GM18909 (cell line): ENCODE measurements around the gene KRTAP10-4.
"Not testable (repeated sequence)": the region's sequence is repeated elsewhere in the genome, so short reads cannot be mapped to it uniquely, and the experiment has no call there.

Experiments used
- ATAC-seq: cut with Tn5 transposase; IDR thresholded peaks from one replicate; pipeline ENCODE4 v1.9.1; 2021; ENCODE audit warnings: mild to moderate bottlenecking; ENCODE audit not compliant: unreplicated experiment, poor library complexity

KRTAP10-4 gene

DNA sequence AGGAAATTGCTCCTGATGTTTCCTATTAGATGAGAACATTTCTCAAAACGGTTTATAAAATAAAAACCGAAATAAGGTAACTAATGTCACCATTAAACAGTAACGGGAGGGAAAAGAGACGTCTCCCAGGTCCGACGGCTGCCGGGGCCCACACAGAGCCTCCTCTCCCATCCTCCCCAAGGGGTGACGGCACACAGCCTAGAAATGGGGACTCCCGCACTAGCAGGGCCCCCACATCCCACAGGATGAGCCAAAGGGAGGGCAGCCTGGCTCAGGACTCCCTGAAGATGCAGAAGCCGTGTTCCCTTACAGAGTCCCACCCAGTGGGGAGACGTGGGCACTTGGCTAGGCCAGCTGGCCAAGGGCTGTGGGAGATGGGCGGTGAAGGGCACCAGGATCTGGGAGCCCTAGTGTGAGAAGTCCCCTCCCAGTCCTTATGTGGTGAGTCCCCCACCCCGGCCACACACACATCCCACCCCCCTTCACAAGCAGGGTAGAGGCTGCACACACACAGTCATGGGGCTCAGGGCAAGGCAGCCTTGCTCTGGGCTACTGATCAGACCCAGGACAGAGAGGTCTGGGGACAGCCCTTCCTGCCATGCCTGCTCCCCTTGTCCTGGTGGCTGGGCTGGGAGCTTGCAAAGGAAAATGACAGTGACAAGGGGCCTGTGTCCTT, 18.2 kb upstream of the KRTAP10-4 start:
- no peak for ATAC-seq

DNA sequence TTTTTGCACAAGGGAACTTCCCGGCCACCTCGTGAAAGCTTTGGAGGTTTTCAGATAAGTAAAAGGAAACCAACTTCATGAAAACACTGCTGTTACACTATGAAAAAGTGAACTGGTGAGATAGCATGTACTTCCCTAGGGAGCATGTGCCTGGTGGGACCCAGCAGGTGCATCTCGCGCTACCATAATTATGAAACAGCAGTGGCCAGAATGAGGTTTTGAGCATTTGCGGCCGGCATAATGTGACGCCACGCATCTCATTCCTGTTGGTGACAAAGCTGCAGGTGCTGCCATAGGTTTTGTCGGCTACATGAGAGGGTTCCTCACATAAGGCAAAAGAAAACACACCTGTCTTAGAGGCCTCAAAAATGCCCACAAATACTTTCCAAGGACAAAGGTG, 16.6 kb upstream of the KRTAP10-4 start:
- ATAC-seq: no peak

DNA sequence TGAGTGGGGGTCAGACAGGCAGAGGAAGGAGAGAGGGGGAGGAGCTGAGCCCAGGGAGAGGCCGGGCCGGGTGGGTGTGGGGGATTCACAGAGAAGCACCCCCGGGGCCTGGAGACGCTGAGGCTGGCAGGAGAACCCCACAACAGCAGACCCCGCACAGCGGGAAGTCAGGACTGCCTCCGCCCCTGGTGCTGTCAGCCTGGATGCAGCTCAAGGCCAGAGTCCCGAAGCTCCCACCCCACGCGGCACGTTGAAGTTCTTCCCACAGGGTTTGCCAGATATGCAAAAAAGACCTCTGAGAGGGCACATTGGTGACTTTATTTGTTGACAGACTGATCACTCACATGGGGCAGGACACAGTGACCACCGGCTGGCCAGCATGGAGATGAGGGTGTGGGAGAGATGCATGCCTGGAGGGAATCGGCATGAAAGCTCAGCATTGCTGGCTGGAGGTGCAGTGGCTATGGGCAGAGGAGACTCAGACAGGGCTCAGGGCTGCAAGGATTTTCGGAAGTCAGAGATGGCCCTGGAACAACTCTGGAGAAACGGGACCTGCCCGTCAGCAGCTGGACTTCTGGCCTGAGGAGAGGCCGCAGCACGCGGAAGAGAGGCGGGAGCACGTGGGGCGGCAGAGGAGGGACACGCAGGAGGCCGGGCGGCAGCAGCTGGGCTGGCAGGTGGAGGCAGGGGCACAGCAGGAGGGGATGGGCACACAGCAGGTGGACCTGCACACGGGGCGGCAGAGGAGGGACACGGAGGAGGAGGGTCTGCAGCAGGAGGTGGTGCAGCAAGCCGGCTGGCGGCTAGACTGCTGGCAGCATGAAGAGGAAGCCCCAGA, 15.8 kb upstream of the KRTAP10-4 start:
- ATAC-seq: no peak

- ATAC-seq: not testable (repeated sequence)
Observed at GRCh38 chr21:44558329-44558675, 15.2 kb upstream of the KRTAP10-4 start.

- ATAC-seq: no peak
Observed at GRCh38 chr21:44558695-44559094, 14.8 kb upstream of the KRTAP10-4 start, which contains the start of gene KRTAP10-3. Gene KRTAP10-3 (minus strand): TSS chr21:44558795. CDS start chr21:44558715, 80 bp downstream.

GRCh38 chr21:44564099-44564498, 9.4 kb upstream of the KRTAP10-4 start:
- no peak for ATAC-seq

DNA sequence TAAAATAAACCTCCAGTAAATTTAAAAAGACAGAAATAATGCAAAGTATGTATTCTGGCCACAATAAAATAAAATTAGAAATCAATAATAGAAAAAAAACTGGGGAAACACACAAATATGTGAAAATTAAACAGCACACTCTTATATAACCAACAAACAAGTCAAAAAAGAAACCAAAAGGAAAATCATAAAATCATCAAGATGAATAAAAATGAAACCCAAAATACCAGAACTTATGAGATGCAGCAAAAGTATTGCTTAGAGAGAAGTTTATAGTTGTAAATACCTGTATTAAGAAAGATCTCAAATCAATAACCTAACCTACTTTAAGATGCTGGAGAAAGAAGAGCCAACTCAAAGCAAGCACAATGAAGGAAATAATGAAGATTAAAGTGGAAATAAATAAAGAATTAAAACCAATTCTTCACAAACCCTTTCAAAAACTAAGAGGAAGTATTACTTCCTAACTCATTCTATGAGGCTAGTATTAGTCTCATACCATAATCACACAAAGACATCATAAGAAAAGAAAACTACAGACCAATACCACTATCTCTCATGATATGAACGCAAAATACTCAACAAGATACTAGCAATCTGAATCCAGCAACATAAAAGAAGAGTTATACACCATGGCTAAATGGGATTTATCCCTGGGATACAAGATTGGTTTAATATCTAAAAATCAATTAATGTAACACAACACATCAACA, 8.5 kb upstream of the KRTAP10-4 start:
- no peak for ATAC-seq

- no peak for ATAC-seq
Observed at GRCh38 chr21:44566403-44566802, 7.1 kb upstream of the KRTAP10-4 start.

GRCh38 chr21:44567481-44568171, 5.9 kb upstream of the KRTAP10-4 start:
- no peak for ATAC-seq

- no peak for ATAC-seq
Observed at GRCh38 chr21:44568261-44568660, 5.3 kb upstream of the KRTAP10-4 start.

DNA sequence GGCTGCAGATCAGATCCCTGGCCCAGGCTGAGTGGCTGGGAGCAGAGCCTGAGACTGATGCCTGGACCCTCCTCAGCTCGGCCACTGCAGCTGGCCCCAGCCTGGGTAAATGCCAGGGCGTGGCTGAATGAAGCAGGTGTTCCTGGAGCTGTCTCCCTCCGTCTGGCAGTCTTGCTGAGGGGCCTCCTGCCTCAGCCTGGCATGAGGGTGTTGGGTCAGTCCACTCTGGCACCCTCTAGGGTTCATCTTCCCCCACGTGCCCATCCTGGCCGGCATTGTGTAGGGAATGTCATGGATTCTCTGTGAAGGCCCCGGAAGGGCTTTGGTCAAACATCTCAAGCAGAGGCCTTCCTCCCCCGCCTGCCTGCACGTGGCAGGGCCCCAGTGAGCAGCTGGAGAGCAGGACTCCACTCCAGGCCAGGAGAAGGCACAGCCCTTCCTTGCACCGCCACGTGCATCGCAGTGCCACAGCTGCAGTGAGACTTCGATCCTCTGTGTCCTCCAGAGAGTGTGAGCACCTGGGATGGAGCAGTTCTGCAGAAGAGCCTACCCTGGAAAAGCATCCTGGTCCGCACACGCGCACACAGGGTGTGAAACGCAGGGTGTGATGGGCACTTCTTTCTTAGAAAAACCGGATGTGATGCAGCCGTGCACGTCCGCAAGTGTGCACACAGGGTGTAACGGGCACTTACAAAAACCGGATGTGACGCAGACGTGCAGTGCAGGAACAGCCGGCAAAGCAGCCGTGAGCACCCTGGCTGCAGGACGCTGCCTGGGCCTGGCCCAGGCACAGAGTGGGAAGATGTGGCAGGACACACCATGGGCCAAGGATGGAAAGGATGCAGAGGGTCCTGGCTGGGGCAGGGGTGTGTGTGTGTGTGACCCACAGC, 4.6 kb upstream of the KRTAP10-4 start:
- no peak for ATAC-seq

DNA sequence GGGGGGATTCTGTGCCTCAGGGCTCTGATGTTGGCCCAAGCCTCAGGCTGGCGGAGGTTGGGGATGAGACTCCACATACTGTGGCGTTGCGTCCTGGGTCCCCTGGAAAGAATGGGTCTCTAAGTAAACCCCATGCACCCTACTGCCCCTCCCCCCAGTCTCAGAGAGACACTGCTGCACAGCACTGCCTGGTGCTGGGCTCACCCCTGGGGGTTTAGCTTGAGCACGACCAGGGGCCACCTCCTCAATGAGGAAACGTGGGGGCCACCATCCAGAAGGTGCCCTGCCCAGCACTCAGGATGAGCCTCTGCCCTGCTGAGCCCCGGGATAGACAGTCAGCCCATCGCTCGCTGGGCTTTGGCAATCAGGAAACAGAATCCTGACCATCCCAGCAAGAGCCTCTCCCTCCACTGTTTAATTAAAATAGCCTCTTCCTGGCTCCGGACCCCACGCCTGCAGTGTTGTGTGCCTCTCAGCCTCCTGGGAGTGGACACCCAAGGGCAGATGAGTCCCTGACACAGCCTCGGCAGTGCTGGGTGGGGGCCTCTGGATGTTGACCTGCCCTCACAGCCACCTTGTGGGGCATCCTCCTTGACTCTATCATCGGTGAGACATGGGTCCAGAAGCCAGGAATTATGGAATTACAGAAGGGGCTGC, 3.5 kb upstream of the KRTAP10-4 start:
- ATAC-seq: no peak

GRCh38 chr21:44571296-44571695, 2.2 kb upstream of the KRTAP10-4 start:
- ATAC-seq: no peak

GRCh38 chr21:44571844-44572782, 1.4 kb upstream of the KRTAP10-4 start:
- no peak for ATAC-seq

GRCh38 chr21:44572959-44573583, 458 bp upstream of the KRTAP10-4 start:
- no peak for ATAC-seq

GRCh38 chr21:44574457-44575306, 1.2 kb downstream of the KRTAP10-4 start:
- ATAC-seq: no peak
